Large intestine (tissue), 1 donor: ENCODE results near the gene POLD1. TPM values are rescaled to one million over a fixed set of nuclear protein-coding genes. Genes with fewer than 3 reads are reported as not detected.

ENCODE experiments used
- polyA plus RNA-seq: library from polyadenylated mRNA; unstranded; fragments of 120-200 nt; gene quantifications from one replicate; pipeline ENCODE4 v1.2.1, GENCODE V29; 2013

Gene POLD1
- polyA plus RNA-seq, 1 donor, result 26.1 TPM

Other genes starting within 250 kb of the POLD1 start
- gene IZUMO2, start 221.1 kb upstream of the POLD1 start, polyA plus RNA-seq, result not detected
- 221 TPM for gene MYH14, start 180.7 kb upstream of the POLD1 start, polyA plus RNA-seq
- 3.1 TPM for gene KCNC3, start 55.0 kb upstream of the POLD1 start, polyA plus RNA-seq
- 2.8 TPM for gene NAPSA, start 18.7 kb upstream of the POLD1 start, polyA plus RNA-seq
- gene NR1H2, start 7.9 kb upstream of the POLD1 start, polyA plus RNA-seq, result 34.2 TPM
- gene SPIB, start 34.6 kb downstream of the POLD1 start, polyA plus RNA-seq, result 13.5 TPM
- 0.37 TPM for gene MYBPC2, start 48.5 kb downstream of the POLD1 start, polyA plus RNA-seq
- 142 TPM for gene EMC10, start 92.2 kb downstream of the POLD1 start, polyA plus RNA-seq
- 2.7 TPM for gene GARIN5A, start 92.5 kb downstream of the POLD1 start, polyA plus RNA-seq
- gene JOSD2, start 126.8 kb downstream of the POLD1 start, polyA plus RNA-seq, result 20.1 TPM
- 4.4 TPM for gene ASPDH, start 129.6 kb downstream of the POLD1 start, polyA plus RNA-seq
- gene LRRC4B, start 184.1 kb downstream of the POLD1 start, polyA plus RNA-seq, result 6.9 TPM